Heart left ventricle (tissue), 13 donors: ENCODE measurements around the gene CPNE2.
"Not testable (repeated sequence)": the region's sequence is repeated elsewhere in the genome, so short reads cannot be mapped to it uniquely, and the experiment has no call there.

ENCODE experiments used
- POLR2A ChIP-seq, 2 donors: fragments of 450-650 bp; IDR thresholded peaks; one replicate each; pipeline ENCODE4 v1.6.1; 2017; ENCODE audit warnings: antibody characterized with exemption in 2 of 2, mild to moderate bottlenecking in 2 of 2, moderate library complexity in 2 of 2
- TF ChIP-seq, protein P1 (sequence below), 12 donors: fragments of 200-600 bp; sonication (generic) in 4 of 12; IDR thresholded peaks; one replicate each; pipeline versions ENCODE4 v1.5.0 to v1.8.0; 2018 to 2022; ENCODE audit warnings: antibody characterized with exemption in 12 of 12, mild to moderate bottlenecking in 5 of 12
- donor health status: ischemic (EF 13 %, LVEDD 7.1; RV severe dilation, severe dysfunction).
- donor health status: DM: no; HTN: yes; CAD: no.
- donor health status: DM: no; HTN: no; CAD: no.
- donor health status: ischemic (EF 25% LVEDD 6.9; RV normal size, moderate dysfunction).
- donor health status: ischemic (EF 25% LVEDD 5.7; RV mildly dilated, moderate dysfunction).
- donor health status: ischemic (EF 35%, LVEDD 5.7; RV mildly dilated, moderate dysfunction).
- donor health status: nonischemic (EF 11% LVEDD 7.7; RV severe dilation, severe dysfunction).
- donor health status: DM: yes; HTN: yes; CAD: no.
- donor health status: PGD.
- donor health status: ischemic (EF 29% LVEDD 5.4; RV normal size, mild dysfunction).
- donor health status: nonischemic (EF 23%, LVEDD 6.1; RV moderate dilation, normal function).

DNA sequence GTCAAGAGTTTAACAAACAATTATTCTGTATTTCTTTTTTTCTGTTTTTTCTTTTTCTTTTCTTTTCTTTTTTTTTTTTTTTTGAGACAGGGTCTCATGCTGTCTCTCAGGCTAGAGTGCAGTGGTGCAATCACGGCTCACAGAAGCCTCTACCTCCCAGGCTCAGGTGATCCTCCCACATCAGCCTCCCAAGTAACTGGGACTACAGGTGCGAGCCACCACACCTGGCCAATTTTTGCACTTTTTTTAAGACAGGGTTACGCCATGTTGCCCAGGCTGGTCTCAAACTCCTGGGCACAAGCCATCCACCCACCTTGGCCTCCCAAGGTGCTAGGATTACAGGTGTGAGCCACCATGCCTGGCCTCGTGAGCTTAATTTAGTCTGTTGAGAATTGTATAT lies 97.1 kb downstream of the CPNE2 start:
- TF ChIP-seq, protein P1, sequence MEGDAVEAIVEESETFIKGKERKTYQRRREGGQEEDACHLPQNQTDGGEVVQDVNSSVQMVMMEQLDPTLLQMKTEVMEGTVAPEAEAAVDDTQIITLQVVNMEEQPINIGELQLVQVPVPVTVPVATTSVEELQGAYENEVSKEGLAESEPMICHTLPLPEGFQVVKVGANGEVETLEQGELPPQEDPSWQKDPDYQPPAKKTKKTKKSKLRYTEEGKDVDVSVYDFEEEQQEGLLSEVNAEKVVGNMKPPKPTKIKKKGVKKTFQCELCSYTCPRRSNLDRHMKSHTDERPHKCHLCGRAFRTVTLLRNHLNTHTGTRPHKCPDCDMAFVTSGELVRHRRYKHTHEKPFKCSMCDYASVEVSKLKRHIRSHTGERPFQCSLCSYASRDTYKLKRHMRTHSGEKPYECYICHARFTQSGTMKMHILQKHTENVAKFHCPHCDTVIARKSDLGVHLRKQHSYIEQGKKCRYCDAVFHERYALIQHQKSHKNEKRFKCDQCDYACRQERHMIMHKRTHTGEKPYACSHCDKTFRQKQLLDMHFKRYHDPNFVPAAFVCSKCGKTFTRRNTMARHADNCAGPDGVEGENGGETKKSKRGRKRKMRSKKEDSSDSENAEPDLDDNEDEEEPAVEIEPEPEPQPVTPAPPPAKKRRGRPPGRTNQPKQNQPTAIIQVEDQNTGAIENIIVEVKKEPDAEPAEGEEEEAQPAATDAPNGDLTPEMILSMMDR (IDR thresholded peaks at IDR 0.05), result not testable (repeated sequence)
- TF ChIP-seq POLR2A (IDR thresholded peaks at IDR 0.05), result not testable (repeated sequence)
